ENCODE measurements around the gene CHRM4. TPM values are rescaled to one million over a fixed set of nuclear protein-coding genes. Genes with fewer than 3 reads are reported as not detected.

Gene CHRM4
- total and polyA plus RNA-seq, 2 of the 13 experiments (the other 11 are each of a cell fraction or from before 2014, with no cell fraction given), result 0.13 to 0.21 TPM

DNA sequence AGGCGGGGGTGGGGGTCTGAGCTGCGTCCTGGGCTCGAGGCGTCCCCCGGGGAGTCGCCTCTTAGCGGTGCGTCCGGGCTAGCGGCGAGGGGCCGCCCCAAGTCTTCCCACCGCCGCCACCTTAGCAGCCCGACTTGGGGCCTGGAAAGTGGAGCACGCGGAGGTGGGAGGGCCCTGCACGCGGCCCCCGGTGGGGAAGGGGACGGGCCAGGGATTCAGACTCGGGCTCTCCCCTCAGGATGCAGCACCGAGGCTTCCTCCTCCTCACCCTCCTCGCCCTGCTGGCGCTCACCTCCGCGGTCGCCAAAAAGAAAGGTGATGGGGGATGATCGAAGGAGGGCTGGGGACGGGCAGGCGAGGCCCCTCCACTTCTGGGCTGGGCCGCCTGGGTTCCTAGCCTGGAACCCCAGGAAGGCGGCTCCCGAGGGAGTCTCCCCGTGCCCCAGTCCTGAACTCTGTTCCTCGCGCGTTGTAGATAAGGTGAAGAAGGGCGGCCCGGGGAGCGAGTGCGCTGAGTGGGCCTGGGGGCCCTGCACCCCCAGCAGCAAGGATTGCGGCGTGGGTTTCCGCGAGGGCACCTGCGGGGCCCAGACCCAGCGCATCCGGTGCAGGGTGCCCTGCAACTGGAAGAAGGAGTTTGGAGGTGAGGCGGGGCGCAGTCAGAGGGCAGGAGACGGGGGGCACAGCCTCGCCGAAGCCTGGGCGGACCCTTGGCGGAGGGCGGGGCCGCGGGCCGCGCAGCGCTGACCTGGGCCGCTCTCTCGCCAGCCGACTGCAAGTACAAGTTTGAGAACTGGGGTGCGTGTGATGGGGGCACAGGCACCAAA, 9.5 kb downstream of the CHRM4 start (continued):
- TF ChIP-seq ZBTB1 (CRISPR knock-in tag; IDR thresholded peaks at IDR 0.05; ENCODE audit: borderline replicate concordance) (no peak), ZNF296 (CRISPR knock-in tag; conservative IDR thresholded peaks at IDR 0.05) (no peak), SMYD3 (CRISPR knock-in tag; IDR thresholded peaks at IDR 0.05) (no peak), SOX6 (IDR thresholded peaks at IDR 0.05) (no peak), SOX6 (CRISPR knock-in tag; IDR thresholded peaks at IDR 0.05) (0 out of 2 replicates have a peak, but pooled peaks have one; percentile 26), AHR (CRISPR knock-in tag; IDR thresholded peaks at IDR 0.05) (no peak), ZSCAN12 (CRISPR knock-in tag; IDR thresholded peaks at IDR 0.05) (0 out of 2 replicates have a peak, but pooled peaks have one; percentile 30), SMAD9 (CRISPR knock-in tag; IDR thresholded peaks at IDR 0.05) (no peak), TAF15 (IDR thresholded peaks at IDR 0.05; ENCODE audit: low read depth, low read length, poor library complexity, severe bottlenecking) (no peak), ZNF160 (CRISPR knock-in tag; IDR thresholded peaks at IDR 0.05) (no peak), ZNF10 (CRISPR knock-in tag; IDR thresholded peaks at IDR 0.05; ENCODE audit: borderline replicate concordance, low read depth) (no peak), CENPT (CRISPR knock-in tag; IDR thresholded peaks at IDR 0.05; ENCODE audit: low read depth) (no peak), SATB2 (CRISPR knock-in tag; IDR thresholded peaks at IDR 0.05) (no peak), ZNF501 (CRISPR knock-in tag; IDR thresholded peaks at IDR 0.05) (peak; percentile 52; the same call in 1 of the 2 replicates), ZNF775 (CRISPR knock-in tag; IDR thresholded peaks at IDR 0.05; ENCODE audit: borderline replicate concordance) (no peak), CEBPG (CRISPR knock-in tag; IDR thresholded peaks at IDR 0.05) (no peak), ZSCAN22 (CRISPR knock-in tag; IDR thresholded peaks at IDR 0.05) (no peak), MTA1 (CRISPR knock-in tag; IDR thresholded peaks at IDR 0.05; ENCODE audit: borderline replicate concordance) (peak; percentile 44; the same call in 1 of the 2 replicates), ZNF225 (CRISPR knock-in tag; IDR thresholded peaks at IDR 0.05) (0 out of 2 replicates have a peak, but pooled peaks have one; percentile 38), RELA (CRISPR knock-in tag; IDR thresholded peaks at IDR 0.05) (no peak), DMAP1 (CRISPR knock-in tag; IDR thresholded peaks at IDR 0.05) (no peak)
- TF ChIP-seq, protein P1, sequence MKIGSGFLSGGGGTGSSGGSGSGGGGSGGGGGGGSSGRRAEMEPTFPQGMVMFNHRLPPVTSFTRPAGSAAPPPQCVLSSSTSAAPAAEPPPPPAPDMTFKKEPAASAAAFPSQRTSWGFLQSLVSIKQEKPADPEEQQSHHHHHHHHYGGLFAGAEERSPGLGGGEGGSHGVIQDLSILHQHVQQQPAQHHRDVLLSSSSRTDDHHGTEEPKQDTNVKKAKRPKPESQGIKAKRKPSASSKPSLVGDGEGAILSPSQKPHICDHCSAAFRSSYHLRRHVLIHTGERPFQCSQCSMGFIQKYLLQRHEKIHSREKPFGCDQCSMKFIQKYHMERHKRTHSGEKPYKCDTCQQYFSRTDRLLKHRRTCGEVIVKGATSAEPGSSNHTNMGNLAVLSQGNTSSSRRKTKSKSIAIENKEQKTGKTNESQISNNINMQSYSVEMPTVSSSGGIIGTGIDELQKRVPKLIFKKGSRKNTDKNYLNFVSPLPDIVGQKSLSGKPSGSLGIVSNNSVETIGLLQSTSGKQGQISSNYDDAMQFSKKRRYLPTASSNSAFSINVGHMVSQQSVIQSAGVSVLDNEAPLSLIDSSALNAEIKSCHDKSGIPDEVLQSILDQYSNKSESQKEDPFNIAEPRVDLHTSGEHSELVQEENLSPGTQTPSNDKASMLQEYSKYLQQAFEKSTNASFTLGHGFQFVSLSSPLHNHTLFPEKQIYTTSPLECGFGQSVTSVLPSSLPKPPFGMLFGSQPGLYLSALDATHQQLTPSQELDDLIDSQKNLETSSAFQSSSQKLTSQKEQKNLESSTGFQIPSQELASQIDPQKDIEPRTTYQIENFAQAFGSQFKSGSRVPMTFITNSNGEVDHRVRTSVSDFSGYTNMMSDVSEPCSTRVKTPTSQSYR (CRISPR knock-in tag; IDR thresholded peaks at IDR 0.05; ENCODE audit: borderline replicate concordance), result no peak
- TF ChIP-seq, protein P2, sequence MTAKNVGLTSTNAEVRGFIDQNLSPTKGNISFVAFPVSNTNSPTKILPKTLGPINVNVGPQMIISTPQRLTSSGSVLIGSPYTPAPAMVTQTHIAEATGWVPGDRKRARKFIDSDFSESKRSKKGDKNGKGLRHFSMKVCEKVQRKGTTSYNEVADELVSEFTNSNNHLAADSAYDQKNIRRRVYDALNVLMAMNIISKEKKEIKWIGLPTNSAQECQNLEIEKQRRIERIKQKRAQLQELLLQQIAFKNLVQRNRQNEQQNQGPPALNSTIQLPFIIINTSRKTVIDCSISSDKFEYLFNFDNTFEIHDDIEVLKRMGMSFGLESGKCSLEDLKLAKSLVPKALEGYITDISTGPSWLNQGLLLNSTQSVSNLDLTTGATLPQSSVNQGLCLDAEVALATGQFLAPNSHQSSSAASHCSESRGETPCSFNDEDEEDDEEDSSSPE (CRISPR knock-in tag; IDR thresholded peaks at IDR 0.05), result no peak
- TF ChIP-seq, protein P3, sequence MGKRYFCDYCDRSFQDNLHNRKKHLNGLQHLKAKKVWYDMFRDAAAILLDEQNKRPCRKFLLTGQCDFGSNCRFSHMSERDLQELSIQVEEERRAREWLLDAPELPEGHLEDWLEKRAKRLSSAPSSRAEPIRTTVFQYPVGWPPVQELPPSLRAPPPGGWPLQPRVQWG (CRISPR knock-in tag; IDR thresholded peaks at IDR 0.05; ENCODE audit: borderline replicate concordance, low read depth), result no peak
- TF ChIP-seq, protein P4, sequence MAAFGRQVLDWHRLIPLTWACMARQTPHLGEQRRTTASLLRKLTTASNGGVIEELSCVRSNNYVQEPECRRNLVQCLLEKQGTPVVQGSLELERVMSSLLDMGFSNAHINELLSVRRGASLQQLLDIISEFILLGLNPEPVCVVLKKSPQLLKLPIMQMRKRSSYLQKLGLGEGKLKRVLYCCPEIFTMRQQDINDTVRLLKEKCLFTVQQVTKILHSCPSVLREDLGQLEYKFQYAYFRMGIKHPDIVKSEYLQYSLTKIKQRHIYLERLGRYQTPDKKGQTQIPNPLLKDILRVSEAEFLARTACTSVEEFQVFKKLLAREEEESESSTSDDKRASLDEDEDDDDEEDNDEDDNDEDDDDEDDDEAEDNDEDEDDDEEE (CRISPR knock-in tag; IDR thresholded peaks at IDR 0.05), result peak; percentile 81
